Gastroesophageal sphincter (tissue), 4 donors: ENCODE data around the gene MMS19. TPM values are rescaled to one million over a fixed set of nuclear protein-coding genes. Genes with fewer than 3 reads are reported as not detected.

Source experiments
- ATAC-seq: fragments of 150-250 bp; one replicate; pipeline ENCODE4 v1.9.1; 2016; ENCODE audit warnings: mild to moderate bottlenecking, moderate library complexity
- H3K27ac ChIP-seq, 4 donors: fragments of 200-600 bp; sonication (generic) in 3 of 4; 1 replicate in 3 of 4; 2 replicates in 1 of 4; pipeline ENCODE4 v1.5.1; 2016 to 2019
- H3K27me3 ChIP-seq: fragments of 200-600 bp; sonication (generic); one replicate; pipeline ENCODE4 v1.5.1; 2019
- H3K36me3 ChIP-seq, 2 donors: fragments of 200-600 bp; sonication (generic); one replicate each; pipeline ENCODE4 v1.5.1; 2019; ENCODE audit warnings: control low read depth in 1 of 2
- H3K4me1 ChIP-seq, 3 donors: fragments of 200-600 bp; sonication (generic); 1 replicate in 2 of 3; 2 replicates in 1 of 3; pipeline ENCODE4 v1.5.1; 2016 to 2019; ENCODE audit warnings: control low read depth in 2 of 3
- H3K4me3 ChIP-seq, 2 donors: fragments of 200-600 bp; sonication (generic); one replicate each; pipeline ENCODE4 v1.5.1; 2019; ENCODE audit warnings: mild to moderate bottlenecking in 1 of 2, moderate library complexity in 1 of 2
- H3K9me3 ChIP-seq, 3 donors: fragments of 200-600 bp; sonication (generic); one replicate each; pipeline ENCODE4 v1.5.1; 2017 to 2019; ENCODE audit warnings: control low read depth in 2 of 3
- EP300 ChIP-seq: sonication (generic); formaldehyde crosslinking; IDR thresholded peaks from one replicate; pipeline ENCODE4 v1.6.1; 2017; ENCODE audit warnings: antibody characterized with exemption, mild to moderate bottlenecking
- POLR2A ChIP-seq, 2 donors: fragments of 450-650 bp; IDR thresholded peaks; one replicate each; pipeline ENCODE4 v1.6.1; 2017; ENCODE audit warnings: antibody characterized with exemption in 2 of 2, mild to moderate bottlenecking in 2 of 2, moderate library complexity in 1 of 2
- POLR2AphosphoS5 ChIP-seq: sonication (generic); formaldehyde crosslinking; IDR thresholded peaks from one replicate; pipeline ENCODE4 v1.6.1; 2017; ENCODE audit warnings: antibody characterized with exemption
- WGBS, 2 donors: methylation state at CpG; one replicate each; pipeline ENCODE4 v1.1.5; 2018; ENCODE audit warnings: low coverage in 1 of 2; 5-methylcytosine and 5-hydroxymethylcytosine counted together
- total RNA-seq, 4 donors: library from RNA; depleted of rRNA; stranded (reverse); fragments of >200 nt; gene quantifications; one replicate each; pipeline ENCODE4 v1.1.0, GENCODE V29; 2016
- TF ChIP-seq, protein P1 (sequence below), 4 experiments: fragments of 200-600 bp in 2 of 4; fragments of 450-650 bp in 2 of 4; sonication (generic) in 1 of 4; IDR thresholded peaks; one replicate each; pipeline ENCODE4 v1.5.1; 2017 to 2019; ENCODE audit warnings: antibody characterized with exemption in 4 of 4, mild to moderate bottlenecking in 2 of 4, moderate library complexity in 2 of 4

Gene MMS19
- total RNA-seq, 4 donors from 2014 or later = 44.3 to 75.8 (median 51.8) TPM

DNA sequence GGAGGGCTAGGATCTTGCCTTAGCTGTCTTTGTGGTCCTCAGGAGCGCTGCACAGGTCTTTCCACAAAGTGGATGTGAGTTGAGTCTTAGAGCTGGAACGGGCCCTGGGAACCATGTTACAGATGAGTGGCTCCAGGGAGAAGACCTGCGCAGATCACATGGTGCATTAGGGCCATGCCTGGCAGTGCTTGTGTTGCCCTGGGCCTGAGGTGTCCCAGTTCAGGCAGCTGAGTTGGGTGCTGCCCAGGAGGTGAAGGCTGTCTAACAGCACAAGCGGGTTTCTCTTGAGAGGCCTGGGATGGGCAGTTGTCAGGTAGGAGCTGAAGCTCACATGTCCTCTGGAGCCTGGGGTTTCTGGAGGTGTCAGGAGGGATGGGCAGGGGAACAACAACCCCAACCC lies 40.6 kb upstream of the MMS19 start:
- WGBS, 2 donors = no CpG with 5 or more reads among the region's 4 CpGs
- H3K9me3 ChIP-seq = no peaks in the 10 kb centered on the region
- H3K4me3 ChIP-seq = no peak overlapping the region
- H3K36me3 ChIP-seq = no peaks in the 10 kb centered on the region
- peaks cover 4 to 44% (median 18%) of the 10 kb centered on the region in 3 donors for H3K4me1 ChIP-seq
- no peak for ATAC-seq
- TF ChIP-seq POLR2A (IDR thresholded peaks at IDR 0.05) (no peak), EP300 (no peak), POLR2AphosphoS5 (no peak)
- TF ChIP-seq, protein P1, sequence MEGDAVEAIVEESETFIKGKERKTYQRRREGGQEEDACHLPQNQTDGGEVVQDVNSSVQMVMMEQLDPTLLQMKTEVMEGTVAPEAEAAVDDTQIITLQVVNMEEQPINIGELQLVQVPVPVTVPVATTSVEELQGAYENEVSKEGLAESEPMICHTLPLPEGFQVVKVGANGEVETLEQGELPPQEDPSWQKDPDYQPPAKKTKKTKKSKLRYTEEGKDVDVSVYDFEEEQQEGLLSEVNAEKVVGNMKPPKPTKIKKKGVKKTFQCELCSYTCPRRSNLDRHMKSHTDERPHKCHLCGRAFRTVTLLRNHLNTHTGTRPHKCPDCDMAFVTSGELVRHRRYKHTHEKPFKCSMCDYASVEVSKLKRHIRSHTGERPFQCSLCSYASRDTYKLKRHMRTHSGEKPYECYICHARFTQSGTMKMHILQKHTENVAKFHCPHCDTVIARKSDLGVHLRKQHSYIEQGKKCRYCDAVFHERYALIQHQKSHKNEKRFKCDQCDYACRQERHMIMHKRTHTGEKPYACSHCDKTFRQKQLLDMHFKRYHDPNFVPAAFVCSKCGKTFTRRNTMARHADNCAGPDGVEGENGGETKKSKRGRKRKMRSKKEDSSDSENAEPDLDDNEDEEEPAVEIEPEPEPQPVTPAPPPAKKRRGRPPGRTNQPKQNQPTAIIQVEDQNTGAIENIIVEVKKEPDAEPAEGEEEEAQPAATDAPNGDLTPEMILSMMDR (IDR thresholded peaks at IDR 0.05) = no peak
- no peaks in the 10 kb centered on the region for H3K27me3 ChIP-seq
- H3K27ac ChIP-seq = peak overlapping the region in 1 of 4 donors; percentile 83

DNA sequence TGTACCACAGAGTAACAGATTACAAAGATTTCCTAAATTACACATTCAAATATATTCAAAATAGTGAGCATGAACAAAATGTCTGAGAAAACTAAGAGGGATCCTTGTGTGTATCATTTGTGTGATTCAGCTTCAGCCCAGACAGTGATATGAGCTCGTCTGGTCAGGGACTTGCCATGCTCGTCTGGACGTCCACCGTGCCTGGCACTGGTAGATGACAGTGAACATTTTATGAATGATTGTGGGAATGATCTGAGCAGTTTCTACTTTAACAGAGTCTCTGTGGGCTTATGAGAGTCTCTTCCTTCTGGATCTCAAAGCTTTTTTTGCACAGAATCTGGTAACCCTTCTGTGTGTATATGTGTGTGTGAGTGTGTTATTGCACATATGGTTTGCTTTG lies 40.2 kb upstream of the MMS19 start:
- 49 to 59% methylated on average over 4 of the region's 4 CpGs for whole genome bisulfite sequencing, 2 donors
- TF ChIP-seq POLR2AphosphoS5 = no peak
- TF ChIP-seq, protein P1 (IDR thresholded peaks at IDR 0.05) = no peak
- TF ChIP-seq EP300 = no peak
- TF ChIP-seq POLR2A (IDR thresholded peaks at IDR 0.05) = no peak
- peak overlapping the region in 1 of 4 donors; percentile 83 for H3K27ac ChIP-seq
- H3K36me3 ChIP-seq = no peaks in the 10 kb centered on the region
- H3K9me3 ChIP-seq = no peaks in the 10 kb centered on the region
- no peak for ATAC-seq
- no peaks in the 10 kb centered on the region for H3K27me3 ChIP-seq
- peaks cover 4 to 40% (median 15%) of the 10 kb centered on the region in 3 donors for H3K4me1 ChIP-seq
- H3K4me3 ChIP-seq = no peak overlapping the region

DNA sequence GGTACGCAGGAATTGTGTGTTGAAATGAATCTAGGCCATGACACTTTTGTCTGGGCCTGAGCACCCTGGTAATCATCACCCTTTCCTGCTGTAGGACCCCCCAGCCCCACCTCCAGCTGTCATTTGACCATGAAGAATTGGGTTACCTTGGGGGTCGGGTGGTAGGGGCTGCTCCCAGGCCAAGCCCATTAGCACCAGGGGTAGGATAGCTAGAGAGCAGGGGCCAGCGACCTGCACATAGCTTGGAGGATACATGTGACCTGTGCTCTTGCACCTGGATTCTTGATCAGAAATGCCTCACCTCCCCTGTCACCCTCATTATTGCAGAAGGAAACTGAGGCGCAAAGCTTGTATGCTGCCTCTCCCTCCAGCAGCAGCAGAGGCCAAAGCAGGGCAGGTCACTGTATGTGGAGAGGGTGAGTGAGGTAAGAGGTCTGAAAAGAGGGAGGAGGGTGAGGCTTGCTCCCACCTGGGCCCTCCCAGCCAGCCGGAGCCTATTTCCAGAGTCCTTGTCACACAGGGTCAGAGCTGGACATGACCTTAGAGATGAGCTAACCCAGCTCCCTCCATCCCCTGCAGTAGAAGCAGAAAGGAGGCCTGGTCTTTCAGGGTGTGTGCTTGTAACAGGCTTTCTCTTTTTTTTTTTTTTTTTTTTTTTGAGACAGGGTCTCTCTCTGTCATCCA lies 39.1 kb upstream of the MMS19 start:
- H3K4me1 ChIP-seq = peaks cover under 1 to 29% (median 5%) of the 10 kb centered on the region in 3 donors
- ATAC-seq = no peak
- H3K27ac ChIP-seq = no peak overlapping the region
- H3K36me3 ChIP-seq = no peaks in the 10 kb centered on the region
- H3K27me3 ChIP-seq = no peaks in the 10 kb centered on the region
- 80 to 95% methylated on average over 1 to 3 of the region's 5 CpGs for WGBS, 2 donors
- H3K9me3 ChIP-seq = no peaks in the 10 kb centered on the region
- TF ChIP-seq POLR2A (IDR thresholded peaks at IDR 0.05) (no peak), POLR2AphosphoS5 (no peak), EP300 (no peak)
- TF ChIP-seq, protein P1 (IDR thresholded peaks at IDR 0.05) = no peak
- no peak overlapping the region for H3K4me3 ChIP-seq

DNA sequence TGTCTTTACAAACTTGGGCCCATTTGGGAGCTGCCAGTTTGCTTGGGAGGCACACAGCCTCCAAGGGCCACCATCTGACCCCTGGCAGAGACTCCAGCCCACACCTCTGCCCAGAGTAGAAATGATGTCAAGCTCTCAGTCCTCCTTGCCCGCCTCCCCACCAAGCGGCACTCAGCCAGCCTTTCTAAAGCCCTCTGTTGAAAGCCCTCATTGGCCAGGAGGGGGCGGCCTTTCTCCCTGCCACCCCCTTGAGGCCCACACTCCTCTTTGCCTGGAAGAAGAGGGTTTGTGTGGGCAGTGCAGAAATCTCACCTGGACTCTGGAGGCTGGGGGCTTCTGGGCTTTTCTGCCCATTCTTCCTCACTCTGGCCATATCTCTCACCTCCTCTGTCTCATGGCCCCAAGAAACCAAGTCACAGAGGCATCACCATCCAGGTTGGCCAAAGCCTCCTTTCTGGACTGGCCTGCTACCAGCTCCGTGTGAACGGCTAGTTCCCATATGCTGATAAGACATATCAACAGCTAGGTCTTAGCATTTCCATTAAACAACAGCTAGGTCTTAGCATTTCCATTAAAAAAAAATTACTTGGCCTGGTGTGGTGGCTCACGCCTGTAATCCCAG lies 36.6 kb upstream of the MMS19 start:
- no peaks in the 10 kb centered on the region for H3K9me3 ChIP-seq
- no peaks in the 10 kb centered on the region for H3K36me3 ChIP-seq
- H3K27me3 ChIP-seq = no peaks in the 10 kb centered on the region
- TF ChIP-seq, protein P1 (IDR thresholded peaks at IDR 0.05) = peak in 2 of 4 experiments; percentile 24 to 49
- no peak for TF ChIP-seq POLR2AphosphoS5
- ATAC-seq = no peak
- 89 to 90% methylated on average over 3 to 5 of the region's 6 CpGs for WGBS, 2 donors
- H3K27ac ChIP-seq = no peak overlapping the region
- peaks cover 0 to 4% (median 0%) of the 10 kb centered on the region in 3 donors for H3K4me1 ChIP-seq
- no peak overlapping the region for H3K4me3 ChIP-seq

DNA sequence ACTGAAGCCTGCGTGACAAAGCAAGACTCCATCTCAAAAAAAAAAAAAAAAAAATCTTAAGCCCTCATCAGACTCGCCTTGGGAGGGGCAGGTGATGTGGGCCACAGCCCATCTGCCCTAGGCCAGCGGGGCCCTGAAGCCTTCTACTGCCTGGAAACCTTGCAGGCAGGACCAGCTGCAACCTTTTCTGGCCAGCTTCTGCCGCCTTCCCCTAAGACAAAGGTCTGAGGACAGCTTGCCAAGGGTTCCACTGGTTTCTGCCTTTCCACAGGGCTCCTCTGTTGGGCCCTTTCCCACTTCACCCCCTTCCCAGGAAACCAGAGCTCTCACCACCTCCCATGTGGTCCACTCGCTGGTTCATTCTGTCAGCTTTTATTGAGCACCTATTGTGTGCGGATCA lies 35.7 kb upstream of the MMS19 start:
- Histone ChIP-seq H3K36me3 (no peaks in the 10 kb centered on the region), H3K4me3 (no peak overlapping the region), H3K4me1 (no peaks in the 10 kb centered on the region), H3K27ac (no peak overlapping the region), H3K9me3 (no peaks in the 10 kb centered on the region), H3K27me3 (no peaks in the 10 kb centered on the region)
- 71 to 100% methylated on average over 1 to 5 of the region's 6 CpGs for WGBS, 2 donors
- TF ChIP-seq POLR2AphosphoS5 (no peak), POLR2A (IDR thresholded peaks at IDR 0.05) (no peak), EP300 (no peak)
- TF ChIP-seq, protein P1 (IDR thresholded peaks at IDR 0.05) = no peak
- no peak for ATAC-seq
